Heart left ventricle (tissue), 16 donors: ENCODE measurements around the gene GPRC5D. TPM values are rescaled to one million over a fixed set of nuclear protein-coding genes. Genes with fewer than 3 reads are reported as not detected.

ENCODE experiments used
- ATAC-seq, 4 donors: fragments of 200-7000 bp; cut with Tn5 transposase; one replicate each; pipeline ENCODE4 v1.9.1; 2020 to 2022; ENCODE audit warnings: moderate library complexity in 4 of 4, mild to moderate bottlenecking in 3 of 4, moderate number of reproducible peaks in 1 of 4
- DNase-seq, 5 donors: peaks; one replicate each; pipeline ENCODE4 v3.0.0-alpha.2; 2020
- H3K27ac ChIP-seq, 12 donors: fragments of 200-600 bp; sonication (generic) in 4 of 12; one replicate each; pipeline versions ENCODE4 v1.5.0 to v1.8.0; 2016 to 2022; ENCODE audit warnings: mild to moderate bottlenecking in 2 of 12
- H3K27me3 ChIP-seq, 9 donors: fragments of 200-600 bp; sonication (generic) in 2 of 9; one replicate each; pipeline versions ENCODE4 v1.5.1 to v1.8.0; 2016 to 2022; ENCODE audit warnings: mild to moderate bottlenecking in 3 of 9
- H3K36me3 ChIP-seq, 9 donors: fragments of 200-600 bp; sonication (generic) in 2 of 9; one replicate each; pipeline versions ENCODE4 v1.5.0 to v1.8.0; 2018 to 2022; ENCODE audit warnings: mild to moderate bottlenecking in 2 of 9
- H3K4me1 ChIP-seq, 12 donors: fragments of 200-600 bp; sonication (generic) in 4 of 12; one replicate each; pipeline versions ENCODE4 v1.5.0 to v1.8.0; 2016 to 2022; ENCODE audit warnings: mild to moderate bottlenecking in 3 of 12
- H3K4me3 ChIP-seq, 12 donors: fragments of 200-600 bp; sonication (generic) in 4 of 12; one replicate each; pipeline versions ENCODE4 v1.5.0 to v1.8.0; 2017 to 2022; ENCODE audit warnings: mild to moderate bottlenecking in 9 of 12, moderate library complexity in 4 of 12
- H3K9me3 ChIP-seq, 12 donors: fragments of 200-600 bp; sonication (generic) in 4 of 12; one replicate each; pipeline versions ENCODE4 v1.5.0 to v1.8.0; 2016 to 2022; ENCODE audit warnings: mild to moderate bottlenecking in 1 of 12
- POLR2A ChIP-seq, 2 donors: fragments of 450-650 bp; IDR thresholded peaks; one replicate each; pipeline ENCODE4 v1.6.1; 2017; ENCODE audit warnings: antibody characterized with exemption in 2 of 2, mild to moderate bottlenecking in 2 of 2, moderate library complexity in 2 of 2
- WGBS, 4 donors: extraction: QIAGEN DNeasy Blood & Tissue Kit in 2 of 4; methylation state at CpG; one replicate each; pipeline versions ENCODE4 v1.1.5 to v1.1.7; 2013 to 2018; 5-methylcytosine and 5-hydroxymethylcytosine counted together
- intact Hi-C, 10 donors: fragments of 100-400 bp; cut with DNase I; formaldehyde crosslinking; loops; one replicate each; pipeline versions ENCODE4 v1.11.1 to v1.14.2; 2022
- polyA plus RNA-seq, 2 donors: library from polyadenylated mRNA; stranded (reverse); fragments of 200-250 nt; gene quantifications; one replicate each; pipeline ENCODE4 v1.2.3, GENCODE V29; 2013
- total RNA-seq, 9 donors: library from RNA; depleted of rRNA in 2 of 9; stranded (reverse); fragments of >200 nt in 2 of 9; fragmentation: NEBNext Ultra II Directional in 3 of 9; extraction: Animal tissue kit (Norgen Biotek cat#: 25700) in 3 of 9; gene quantifications; one replicate each; pipeline versions ENCODE4 v1.1.0 to v1.2.4, GENCODE V29; 2016 to 2023
- TF ChIP-seq, protein P1 (sequence below), 12 donors: fragments of 200-600 bp; sonication (generic) in 4 of 12; IDR thresholded peaks; one replicate each; pipeline versions ENCODE4 v1.5.0 to v1.8.0; 2018 to 2022; ENCODE audit warnings: antibody characterized with exemption in 12 of 12, mild to moderate bottlenecking in 5 of 12
- donor health status: ischemic (EF 13 %, LVEDD 7.1; RV severe dilation, severe dysfunction).
- donor health status: healthy with polysubstance abuse.
- donor health status: DM: no; HTN: yes; CAD: no.
- donor health status: DM: no; HTN: no; CAD: no.
- donor health status: ischemic (EF 25% LVEDD 6.9; RV normal size, moderate dysfunction).
- donor health status: ischemic (EF 25% LVEDD 5.7; RV mildly dilated, moderate dysfunction).
- donor health status: healthy.
- donor health status: DM: yes; HTN: yes; CAD: no.
- donor health status: ischemic (EF 35%, LVEDD 5.7; RV mildly dilated, moderate dysfunction).
- donor health status: nonischemic (EF 11% LVEDD 7.7; RV severe dilation, severe dysfunction).
- donor health status: DM: yes; HTN: yes; CAD: no.
- donor health status: PGD.
- donor health status: ischemic (EF 29% LVEDD 5.4; RV normal size, mild dysfunction).
- donor health status: nonischemic (EF 23%, LVEDD 6.1; RV moderate dilation, normal function).

GPRC5D gene
- total and polyA plus RNA-seq, 11 donors: 0.11 TPM; not detected in 10

DNA sequence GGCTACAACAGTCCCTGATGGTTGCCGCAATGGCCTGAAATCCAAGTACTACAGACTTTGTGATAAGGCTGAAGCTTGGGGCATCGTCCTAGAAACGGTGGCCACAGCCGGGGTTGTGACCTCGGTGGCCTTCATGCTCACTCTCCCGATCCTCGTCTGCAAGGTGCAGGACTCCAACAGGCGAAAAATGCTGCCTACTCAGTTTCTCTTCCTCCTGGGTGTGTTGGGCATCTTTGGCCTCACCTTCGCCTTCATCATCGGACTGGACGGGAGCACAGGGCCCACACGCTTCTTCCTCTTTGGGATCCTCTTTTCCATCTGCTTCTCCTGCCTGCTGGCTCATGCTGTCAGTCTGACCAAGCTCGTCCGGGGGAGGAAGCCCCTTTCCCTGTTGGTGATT lies 43.7 kb downstream of the GPRC5D start:
- TF ChIP-seq POLR2A (IDR thresholded peaks at IDR 0.05): no peak
- TF ChIP-seq, protein P1, sequence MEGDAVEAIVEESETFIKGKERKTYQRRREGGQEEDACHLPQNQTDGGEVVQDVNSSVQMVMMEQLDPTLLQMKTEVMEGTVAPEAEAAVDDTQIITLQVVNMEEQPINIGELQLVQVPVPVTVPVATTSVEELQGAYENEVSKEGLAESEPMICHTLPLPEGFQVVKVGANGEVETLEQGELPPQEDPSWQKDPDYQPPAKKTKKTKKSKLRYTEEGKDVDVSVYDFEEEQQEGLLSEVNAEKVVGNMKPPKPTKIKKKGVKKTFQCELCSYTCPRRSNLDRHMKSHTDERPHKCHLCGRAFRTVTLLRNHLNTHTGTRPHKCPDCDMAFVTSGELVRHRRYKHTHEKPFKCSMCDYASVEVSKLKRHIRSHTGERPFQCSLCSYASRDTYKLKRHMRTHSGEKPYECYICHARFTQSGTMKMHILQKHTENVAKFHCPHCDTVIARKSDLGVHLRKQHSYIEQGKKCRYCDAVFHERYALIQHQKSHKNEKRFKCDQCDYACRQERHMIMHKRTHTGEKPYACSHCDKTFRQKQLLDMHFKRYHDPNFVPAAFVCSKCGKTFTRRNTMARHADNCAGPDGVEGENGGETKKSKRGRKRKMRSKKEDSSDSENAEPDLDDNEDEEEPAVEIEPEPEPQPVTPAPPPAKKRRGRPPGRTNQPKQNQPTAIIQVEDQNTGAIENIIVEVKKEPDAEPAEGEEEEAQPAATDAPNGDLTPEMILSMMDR (IDR thresholded peaks at IDR 0.05): no peak
- ATAC-seq (no peak), DNase-seq (no peak)
- Histone ChIP-seq H3K36me3 (no peaks in the 10 kb centered on the region), H3K4me3 (no peak overlapping the region), H3K9me3 (no peaks in the 10 kb centered on the region), H3K4me1 (peaks cover 0 to 15% (median 7%) of the 10 kb centered on the region in 12 donors), H3K27ac (no peak overlapping the region), H3K27me3 (peaks cover 0 to 6% (median 0%) of the 10 kb centered on the region in 9 donors)
- WGBS, 4 donors: 90 to 92% (median 91%) methylated on average over 7 to 14 of the region's 14 CpGs
- intact Hi-C loops: no loop called here

DNA sequence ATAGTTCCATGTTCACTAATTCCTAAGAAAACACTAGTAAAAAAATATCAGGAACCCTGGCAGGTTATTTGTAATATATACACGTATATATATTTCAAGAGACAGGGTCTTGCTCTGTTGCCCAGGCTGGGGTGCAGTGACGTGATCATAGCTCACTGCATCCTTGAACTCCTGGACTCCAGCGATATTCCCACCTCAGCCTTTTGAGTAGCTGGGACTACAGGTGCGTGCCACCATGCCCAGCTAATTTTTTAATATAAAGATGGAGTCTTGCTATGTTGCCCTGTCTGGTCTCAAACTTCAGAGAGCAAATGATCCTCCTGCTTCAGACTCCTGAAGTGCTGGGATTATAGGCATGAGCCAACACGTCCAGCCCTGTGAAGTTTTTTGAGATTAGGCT lies 44.4 kb downstream of the GPRC5D start:
- peaks cover 0 to 6% (median 0%) of the 10 kb centered on the region in 9 donors for H3K27me3 ChIP-seq
- no peaks in the 10 kb centered on the region for H3K9me3 ChIP-seq
- no peak overlapping the region for H3K4me3 ChIP-seq
- H3K36me3 ChIP-seq: no peaks in the 10 kb centered on the region
- 93 to 97% (median 93%) methylated on average over 5 of the region's 5 CpGs for WGBS, 4 donors
- no peak overlapping the region for H3K27ac ChIP-seq
- DNase-seq: no peak
- TF ChIP-seq, protein P1 (IDR thresholded peaks at IDR 0.05): no peak
- no peak for TF ChIP-seq POLR2A (IDR thresholded peaks at IDR 0.05)
- H3K4me1 ChIP-seq: peaks cover 0 to 15% (median 7%) of the 10 kb centered on the region in 12 donors
- no peak for ATAC-seq
- intact Hi-C loops: no loop called here

DNA sequence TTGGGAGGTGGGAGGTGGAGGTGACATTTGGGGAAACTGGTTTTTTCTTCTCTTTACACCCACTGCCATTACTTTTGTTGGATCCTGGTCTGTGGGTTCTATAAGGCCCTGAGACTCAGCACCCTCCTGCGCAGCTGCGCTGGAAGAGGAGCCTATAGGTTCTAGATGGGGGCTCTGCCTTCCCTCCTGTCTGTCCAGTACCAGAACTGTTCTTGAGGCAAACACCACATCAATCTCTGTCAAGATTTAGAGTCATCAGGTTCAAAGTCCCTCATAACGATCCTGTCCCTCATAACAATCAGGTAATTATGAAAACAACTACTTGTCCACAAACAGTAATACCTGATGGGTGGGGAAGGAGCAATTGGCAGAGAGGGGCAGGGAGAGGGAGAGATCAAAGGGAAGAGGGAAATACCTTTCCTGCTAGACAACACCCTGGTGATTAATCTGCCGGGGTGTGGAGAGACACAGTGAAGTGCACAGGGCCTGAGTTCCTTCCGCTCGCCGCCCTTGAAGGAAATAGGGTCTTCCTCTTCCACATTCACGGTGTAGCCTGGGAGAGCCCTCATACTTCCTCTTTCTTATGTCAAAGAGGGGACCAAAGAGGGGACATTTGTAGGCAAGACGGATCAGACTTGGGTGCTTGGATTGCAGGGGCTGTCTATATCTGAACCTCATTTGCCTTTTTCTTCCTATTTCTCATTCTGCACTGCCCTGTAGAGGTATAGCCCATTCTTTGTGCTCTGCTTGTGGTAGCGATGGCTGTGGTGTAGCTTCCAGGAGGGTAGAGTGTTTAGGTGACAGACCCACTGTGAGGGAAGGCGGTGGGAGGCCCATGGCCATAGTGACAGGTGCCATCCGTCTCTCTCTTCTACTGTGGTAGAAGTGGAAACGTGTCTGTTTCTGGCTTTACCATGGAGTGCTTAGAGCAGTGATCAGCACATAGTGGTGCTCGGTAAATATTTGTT lies 48.0 kb downstream of the GPRC5D start:
- TF ChIP-seq POLR2A (IDR thresholded peaks at IDR 0.05): no peak
- TF ChIP-seq, protein P1 (IDR thresholded peaks at IDR 0.05): no peak
- intact Hi-C loops: no loop called here
- DNase-seq (no peak), ATAC-seq (no peak)
- H3K4me3 ChIP-seq: no peak overlapping the region
- WGBS, 4 donors: 79 to 84% (median 81%) methylated on average over 14 of the region's 14 CpGs
- no peaks in the 10 kb centered on the region for H3K9me3 ChIP-seq
- H3K4me1 ChIP-seq: peaks cover 0 to 15% (median 0%) of the 10 kb centered on the region in 12 donors
- no peak overlapping the region for H3K27ac ChIP-seq
- H3K36me3 ChIP-seq: no peaks in the 10 kb centered on the region
- H3K27me3 ChIP-seq: peaks cover 0 to 6% (median 0%) of the 10 kb centered on the region in 9 donors

DNA sequence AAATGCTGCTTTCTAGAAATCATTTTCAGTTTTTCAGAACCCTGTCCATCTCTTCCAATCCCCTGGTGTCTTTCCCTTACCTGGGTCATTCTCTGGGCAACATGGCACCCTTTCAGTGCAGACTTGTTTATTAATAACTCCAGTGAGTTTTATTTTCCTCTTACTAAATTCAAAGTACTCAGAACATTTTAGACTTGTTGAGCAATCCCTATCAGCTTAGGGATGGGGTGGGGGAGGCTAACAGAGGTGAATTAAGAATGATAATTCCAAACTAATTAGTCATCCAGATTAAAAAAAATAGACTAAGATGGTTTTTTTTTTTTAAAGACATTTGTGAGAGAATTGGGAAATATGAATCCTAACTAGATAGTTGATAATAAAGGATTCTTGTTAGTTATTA lies 49.9 kb downstream of the GPRC5D start:
- no peak for TF ChIP-seq POLR2A (IDR thresholded peaks at IDR 0.05)
- TF ChIP-seq, protein P1 (IDR thresholded peaks at IDR 0.05): no peak
- H3K27ac ChIP-seq: peak overlapping the region in 10 of 12 donors; percentile 10 to 67 (median 40)
- H3K27me3 ChIP-seq: peaks cover 0 to 6% (median 0%) of the 10 kb centered on the region in 9 donors
- no peak overlapping the region for H3K4me3 ChIP-seq
- intact Hi-C loops: no loop called here
- ATAC-seq (peak in 1 of 4 donors; percentile 48), DNase-seq (no peak)
- no peaks in the 10 kb centered on the region for H3K9me3 ChIP-seq
- no peaks in the 10 kb centered on the region for H3K36me3 ChIP-seq
- H3K4me1 ChIP-seq: peaks cover 0 to 15% (median 0%) of the 10 kb centered on the region in 12 donors
